Activated naive CD8-positive, alpha-beta T cell treated with anti-CD3 and anti-CD28 coated beads, Interleukin-2, amount 10 ng/mL, durations not matched to agents 7 days and 5 days (primary cell): ENCODE measurements around the gene RIMBP2. TPM values are rescaled to one million over a fixed set of nuclear protein-coding genes. Genes with fewer than 3 reads are reported as not detected.

ENCODE experiments used
- ATAC-seq: fragments of 150-1000 bp; cut with Tn5 transposase; one replicate; pipeline ENCODE4 v1.10.0; 2021; ENCODE audit warnings: low read depth, moderate library complexity
- POLR2A ChIA-PET: fragments of 350-600 bp; sonication (Branson Sonifier 250); formaldehyde crosslinking; loops from one replicate; lab custom pipeline; 2021; ENCODE audit warnings: antibody characterized with exemption; lab: Charles Lee
- DNase-seq: peaks from one replicate; pipeline ENCODE4 v3.0.0; 2021
- H3K27ac Mint-ChIP-seq: one replicate; pipeline ENCODE4 v1.8.0; 2022; ENCODE audit warnings: mild to moderate bottlenecking, mixed read lengths
- H3K27me3 Mint-ChIP-seq: one replicate; pipeline ENCODE4 v1.8.0; 2022; ENCODE audit warnings: mild to moderate bottlenecking, moderate library complexity, mixed read lengths
- H3K36me3 Mint-ChIP-seq: one replicate; pipeline ENCODE4 v1.8.0; 2021; ENCODE audit warnings: mild to moderate bottlenecking, mixed read lengths
- H3K4me1 Mint-ChIP-seq: one replicate; pipeline ENCODE4 v1.8.0; 2021; ENCODE audit warnings: mixed read lengths
- H3K4me3 Mint-ChIP-seq: one replicate; pipeline ENCODE4 v1.8.0; 2022; ENCODE audit warnings: mild to moderate bottlenecking, moderate library complexity, mixed read lengths
- H3K9me3 Mint-ChIP-seq: one replicate; pipeline ENCODE4 v1.8.0; 2021; ENCODE audit warnings: mixed read lengths
- total RNA-seq, 2 experiments: library from RNA; stranded (reverse); gene quantifications; one replicate each; pipeline ENCODE4 v1.2.3, GENCODE V29; 2021

The RIMBP2 gene
- total RNA-seq, 2 experiments from 2014 or later, result not detected

GRCh38 chr12:130611026-130611905, 104.8 kb downstream of the RIMBP2 start:
- ATAC-seq (no peak), DNase-seq (no peak)
- Mint-ChIP-seq H3K4me1 (no peaks in the 10 kb centered on the region), H3K27ac (no peak overlapping the region), H3K9me3 (no peaks in the 10 kb centered on the region), H3K4me3 (no peak overlapping the region), H3K36me3 (no peaks in the 10 kb centered on the region), H3K27me3 (no peaks in the 10 kb centered on the region)
- POLR2A ChIA-PET, result no interaction called here

DNA sequence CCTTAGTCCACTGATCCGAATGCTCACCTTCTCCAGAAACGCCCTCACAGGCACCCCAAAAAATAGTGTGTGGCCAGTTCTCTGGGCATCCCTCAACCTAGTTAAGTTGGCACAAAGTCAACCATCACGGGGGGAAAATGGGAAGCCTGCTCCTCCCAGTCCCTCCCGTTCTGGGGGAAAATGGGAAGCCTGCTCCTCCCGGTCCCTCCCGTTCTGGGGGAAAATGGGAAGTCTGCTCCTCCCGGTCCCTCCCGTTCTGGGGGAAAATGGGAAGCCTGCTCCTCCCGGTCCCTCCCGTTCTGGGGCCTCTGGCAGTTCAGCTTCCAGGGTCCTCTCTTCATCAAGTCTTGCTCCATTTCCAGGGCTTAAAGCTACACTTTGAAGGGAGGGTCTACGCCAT, 106.1 kb downstream of the RIMBP2 start:
- POLR2A ChIA-PET, result no interaction called here
- H3K4me3 Mint-ChIP-seq, result no peak overlapping the region
- no peak for DNase-seq
- ATAC-seq, result no peak
- H3K9me3 Mint-ChIP-seq, result no peaks in the 10 kb centered on the region
- H3K4me1 Mint-ChIP-seq, result no peaks in the 10 kb centered on the region
- no peak overlapping the region for H3K27ac Mint-ChIP-seq
- H3K27me3 Mint-ChIP-seq, result no peaks in the 10 kb centered on the region
- H3K36me3 Mint-ChIP-seq, result no peaks in the 10 kb centered on the region

DNA sequence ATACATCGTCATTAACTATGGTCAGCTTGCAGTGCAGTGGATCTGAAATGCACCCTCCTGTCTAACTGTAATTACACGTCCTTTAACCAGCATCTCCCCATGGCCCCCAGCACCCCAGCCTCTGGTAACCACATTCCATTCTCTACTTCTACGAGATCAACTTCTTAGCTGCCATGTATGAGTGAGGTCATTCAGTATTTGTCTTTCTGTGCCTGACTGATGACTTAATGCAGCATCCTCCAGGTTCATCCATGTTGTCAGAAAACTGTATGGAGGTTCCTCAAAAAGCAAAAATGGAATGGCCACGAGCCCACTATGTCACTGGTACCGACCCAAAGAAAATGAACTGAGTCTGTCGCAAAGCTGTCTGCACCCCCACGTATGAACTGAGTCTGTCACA, 107.3 kb downstream of the RIMBP2 start:
- H3K4me3 Mint-ChIP-seq, result no peak overlapping the region
- no peaks in the 10 kb centered on the region for H3K9me3 Mint-ChIP-seq
- ATAC-seq (no peak), DNase-seq (no peak)
- H3K4me1 Mint-ChIP-seq, result no peaks in the 10 kb centered on the region
- no peaks in the 10 kb centered on the region for H3K27me3 Mint-ChIP-seq
- H3K36me3 Mint-ChIP-seq, result no peaks in the 10 kb centered on the region
- POLR2A ChIA-PET, result no interaction called here
- H3K27ac Mint-ChIP-seq, result no peak overlapping the region

DNA sequence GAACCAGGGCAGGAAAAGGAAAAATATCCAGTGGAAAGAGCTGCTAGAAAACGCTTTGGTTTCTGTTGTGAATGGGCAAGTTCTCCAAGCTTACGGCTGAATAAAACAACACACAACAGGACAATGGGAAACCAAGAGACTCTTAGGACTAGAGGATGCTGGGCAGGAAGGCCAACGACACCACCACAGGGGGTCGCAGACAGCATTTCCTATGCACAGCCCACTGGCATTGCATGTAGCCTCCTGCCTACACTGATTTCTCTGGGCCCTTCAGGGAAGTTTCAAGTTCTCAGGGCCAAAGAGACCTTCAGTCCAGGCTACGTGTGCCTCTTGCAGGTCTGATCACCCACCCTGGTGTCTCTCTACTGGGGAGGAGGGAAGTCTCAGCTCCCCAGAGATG, 108.0 kb downstream of the RIMBP2 start:
- Mint-ChIP-seq H3K27ac (no peak overlapping the region), H3K4me3 (no peak overlapping the region), H3K4me1 (no peaks in the 10 kb centered on the region), H3K36me3 (no peaks in the 10 kb centered on the region), H3K27me3 (no peaks in the 10 kb centered on the region), H3K9me3 (no peaks in the 10 kb centered on the region)
- DNase-seq, result no peak
- POLR2A ChIA-PET, result no interaction called here
- no peak for ATAC-seq

GRCh38 chr12:130606231-130606630, 109.9 kb downstream of the RIMBP2 start:
- Mint-ChIP-seq H3K27ac (no peak overlapping the region), H3K4me3 (no peak overlapping the region), H3K4me1 (no peaks in the 10 kb centered on the region), H3K36me3 (no peaks in the 10 kb centered on the region), H3K27me3 (no peaks in the 10 kb centered on the region), H3K9me3 (no peaks in the 10 kb centered on the region)
- ATAC-seq, result no peak
- POLR2A ChIA-PET, result no interaction called here
- no peak for DNase-seq

DNA sequence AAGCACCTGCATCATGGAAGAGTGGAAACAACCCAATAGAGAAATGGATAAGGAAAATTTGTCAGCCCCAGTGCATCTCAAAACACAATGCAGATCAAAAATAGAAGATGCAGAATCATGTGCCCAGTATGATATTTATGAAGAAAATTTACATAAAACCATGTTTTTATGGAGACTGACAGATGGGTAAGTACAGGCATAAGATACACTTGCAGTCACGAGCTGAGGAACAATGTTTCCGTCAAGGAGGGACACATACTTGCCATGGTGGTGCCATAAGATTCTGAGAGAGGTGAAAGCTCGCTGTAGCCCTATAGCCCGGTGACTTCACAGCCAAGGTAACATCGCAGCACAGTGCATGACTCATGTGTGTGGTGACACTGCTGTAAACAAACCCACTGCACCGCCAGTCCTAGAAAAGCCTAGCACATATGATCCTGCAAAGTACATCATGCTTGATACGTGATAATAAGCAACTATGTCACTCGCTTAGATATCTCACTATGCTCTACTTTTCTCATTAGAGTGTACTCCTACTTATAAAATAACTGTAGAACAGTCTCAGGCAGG, 112.6 kb downstream of the RIMBP2 start:
- H3K4me1 Mint-ChIP-seq, result no peaks in the 10 kb centered on the region
- POLR2A ChIA-PET, result no interaction called here
- H3K36me3 Mint-ChIP-seq, result no peaks in the 10 kb centered on the region

DNA sequence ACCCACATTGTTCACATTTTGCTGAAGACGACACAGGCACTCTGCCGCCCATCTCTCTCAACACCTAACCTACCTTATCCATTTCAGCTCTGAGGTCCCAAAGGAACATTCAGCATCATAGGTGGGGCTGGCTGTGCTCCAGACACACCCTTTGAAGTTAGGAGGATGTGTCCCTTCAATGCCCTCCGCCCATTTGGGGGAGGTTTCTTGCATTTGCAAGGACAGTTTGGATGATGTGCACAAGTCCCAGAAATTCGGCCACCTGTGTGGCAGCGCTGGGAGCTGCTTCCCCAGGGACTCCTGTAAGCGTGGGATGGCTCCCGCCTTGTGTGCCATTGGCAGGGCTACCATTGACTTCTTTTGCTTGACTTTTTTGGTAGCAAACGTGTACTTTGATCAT, 113.8 kb downstream of the RIMBP2 start:
- POLR2A ChIA-PET, result no interaction called here
- no peak for ATAC-seq
- Mint-ChIP-seq H3K9me3 (peaks cover 5% of the 10 kb centered on the region), H3K4me1 (no peaks in the 10 kb centered on the region), H3K4me3 (no peak overlapping the region), H3K36me3 (no peaks in the 10 kb centered on the region), H3K27me3 (no peaks in the 10 kb centered on the region), H3K27ac (no peak overlapping the region)
- DNase-seq, result no peak

More for the DNA sequence above, 112.6 kb downstream of the RIMBP2 start:
- Mint-ChIP-seq H3K27me3 (no peaks in the 10 kb centered on the region), H3K27ac (no peak overlapping the region), H3K9me3 (no peaks in the 10 kb centered on the region), H3K4me3 (no peak overlapping the region)
- DNase-seq, result no peak
- no peak for ATAC-seq

DNA sequence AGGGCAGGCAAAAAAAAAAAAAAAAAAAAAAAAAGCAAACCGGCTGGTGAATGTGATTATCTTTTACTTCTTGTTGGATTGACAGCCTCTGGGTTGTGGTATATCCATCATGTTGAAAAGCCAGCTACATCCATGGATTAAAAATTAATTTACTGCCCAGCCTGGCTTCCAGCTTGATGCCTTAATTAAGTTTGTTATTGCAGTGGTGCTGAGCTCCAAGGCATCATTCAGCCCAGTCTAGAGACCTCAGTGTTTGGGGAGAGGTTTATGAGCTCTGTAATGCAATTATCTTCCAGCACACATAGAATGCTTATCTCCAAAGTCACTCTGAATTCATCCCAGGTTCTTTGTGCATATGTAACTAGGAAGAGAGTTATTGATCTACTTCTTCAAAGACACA, 114.8 kb downstream of the RIMBP2 start:
- H3K9me3 Mint-ChIP-seq, result peaks cover 5% of the 10 kb centered on the region

DNA sequence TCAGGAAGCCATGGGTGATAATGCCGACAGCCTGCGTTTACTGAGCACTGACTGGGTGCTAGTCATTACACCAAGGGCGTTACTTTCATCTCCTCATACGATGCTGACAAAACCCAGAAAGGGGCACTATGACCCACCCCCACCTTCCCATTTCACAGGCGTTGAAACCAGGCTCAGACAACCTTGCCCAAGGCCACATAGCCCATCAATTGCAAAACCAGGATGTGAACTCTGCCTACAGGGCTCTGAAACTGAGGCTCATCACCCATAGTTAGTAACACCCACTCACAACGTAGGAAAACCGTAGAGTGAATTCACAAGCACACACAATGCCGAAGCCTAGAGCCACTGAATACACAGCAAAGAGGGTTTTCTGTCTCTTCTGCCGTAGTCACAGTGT, 119.9 kb downstream of the RIMBP2 start:
- Mint-ChIP-seq H3K9me3 (peaks cover 5% of the 10 kb centered on the region), H3K27ac (no peak overlapping the region), H3K4me3 (no peak overlapping the region), H3K27me3 (no peaks in the 10 kb centered on the region), H3K36me3 (no peaks in the 10 kb centered on the region), H3K4me1 (no peaks in the 10 kb centered on the region)
- no peak for DNase-seq
- no peak for ATAC-seq
- POLR2A ChIA-PET, result no interaction called here

More for the DNA sequence above, 114.8 kb downstream of the RIMBP2 start:
- POLR2A ChIA-PET, result no interaction called here
- no peaks in the 10 kb centered on the region for H3K36me3 Mint-ChIP-seq
- ATAC-seq (no peak), DNase-seq (no peak)
- no peak overlapping the region for H3K27ac Mint-ChIP-seq
- no peak overlapping the region for H3K4me3 Mint-ChIP-seq
- H3K4me1 Mint-ChIP-seq, result no peaks in the 10 kb centered on the region
- H3K27me3 Mint-ChIP-seq, result no peaks in the 10 kb centered on the region

DNA sequence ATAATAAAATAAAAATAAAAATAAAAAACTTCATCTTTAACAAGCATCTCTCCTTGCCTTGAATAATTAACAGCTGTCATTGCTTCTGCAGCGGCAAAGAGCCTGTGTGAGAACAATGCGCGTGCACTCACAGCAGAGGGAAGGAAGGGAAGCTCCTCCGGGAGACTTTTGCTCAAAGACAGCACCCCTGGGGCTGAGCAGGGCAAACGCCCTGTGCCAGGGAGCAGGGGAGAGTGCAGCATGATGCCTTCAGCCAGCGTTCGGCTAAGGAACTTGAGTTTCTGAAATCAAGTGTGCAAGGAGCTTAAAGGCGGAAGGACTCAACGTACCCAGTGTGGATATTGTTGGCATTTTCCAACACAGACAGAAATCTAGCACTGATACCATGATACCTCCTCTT, 120.5 kb downstream of the RIMBP2 start:
- no peak overlapping the region for H3K4me3 Mint-ChIP-seq
- no peaks in the 10 kb centered on the region for H3K36me3 Mint-ChIP-seq
- H3K27ac Mint-ChIP-seq, result no peak overlapping the region
- no peaks in the 10 kb centered on the region for H3K27me3 Mint-ChIP-seq
- ATAC-seq (no peak), DNase-seq (no peak)
- POLR2A ChIA-PET, result no interaction called here
- no peaks in the 10 kb centered on the region for H3K4me1 Mint-ChIP-seq
- peaks cover 5% of the 10 kb centered on the region for H3K9me3 Mint-ChIP-seq

- H3K36me3 Mint-ChIP-seq, result no peaks in the 10 kb centered on the region
- no peak for ATAC-seq
- H3K9me3 Mint-ChIP-seq, result peaks cover 5% of the 10 kb centered on the region
- no peak for DNase-seq
- H3K4me1 Mint-ChIP-seq, result no peaks in the 10 kb centered on the region
- POLR2A ChIA-PET, result no interaction called here
- peaks cover 5% of the 10 kb centered on the region for H3K27me3 Mint-ChIP-seq
- no peak overlapping the region for H3K27ac Mint-ChIP-seq
- H3K4me3 Mint-ChIP-seq, result no peak overlapping the region
Measured at GRCh38 chr12:130593056-130593455, 123.0 kb downstream of the RIMBP2 start.

DNA sequence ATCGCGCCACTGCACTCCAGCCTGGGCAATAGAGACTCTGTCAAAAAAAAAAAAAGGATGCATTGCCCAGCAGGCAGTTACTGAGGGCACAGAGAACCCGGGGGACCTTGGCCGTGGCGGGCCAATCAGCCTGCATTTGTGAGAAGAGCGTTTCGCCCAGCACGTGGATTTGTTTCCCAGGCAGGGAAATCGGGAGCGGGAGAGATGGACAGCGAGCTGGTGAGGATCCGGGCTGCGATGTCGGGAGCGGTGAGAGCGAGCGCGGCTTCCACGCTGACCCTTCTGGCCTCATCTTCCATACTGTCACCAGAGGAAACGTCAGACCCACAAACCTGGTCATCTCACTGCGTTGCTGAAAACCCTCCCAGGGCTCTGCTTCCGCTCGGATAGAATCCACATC, 123.5 kb downstream of the RIMBP2 start:
- no peak overlapping the region for H3K27ac Mint-ChIP-seq
- H3K9me3 Mint-ChIP-seq, result peaks cover 5% of the 10 kb centered on the region
- H3K36me3 Mint-ChIP-seq, result no peaks in the 10 kb centered on the region
- no peaks in the 10 kb centered on the region for H3K4me1 Mint-ChIP-seq
- no peak for DNase-seq
- H3K4me3 Mint-ChIP-seq, result no peak overlapping the region
- ATAC-seq, result no peak
- peaks cover 5% of the 10 kb centered on the region for H3K27me3 Mint-ChIP-seq
- POLR2A ChIA-PET, result no interaction called here

GRCh38 chr12:130591736-130592135, 124.4 kb downstream of the RIMBP2 start:
- POLR2A ChIA-PET, result no interaction called here
- ATAC-seq (no peak), DNase-seq (no peak)
- H3K27ac Mint-ChIP-seq, result no peak overlapping the region
- H3K4me3 Mint-ChIP-seq, result no peak overlapping the region
- H3K27me3 Mint-ChIP-seq, result peaks cover 5% of the 10 kb centered on the region
- H3K9me3 Mint-ChIP-seq, result peaks cover 2% of the 10 kb centered on the region
- H3K36me3 Mint-ChIP-seq, result no peaks in the 10 kb centered on the region
- H3K4me1 Mint-ChIP-seq, result no peaks in the 10 kb centered on the region

DNA sequence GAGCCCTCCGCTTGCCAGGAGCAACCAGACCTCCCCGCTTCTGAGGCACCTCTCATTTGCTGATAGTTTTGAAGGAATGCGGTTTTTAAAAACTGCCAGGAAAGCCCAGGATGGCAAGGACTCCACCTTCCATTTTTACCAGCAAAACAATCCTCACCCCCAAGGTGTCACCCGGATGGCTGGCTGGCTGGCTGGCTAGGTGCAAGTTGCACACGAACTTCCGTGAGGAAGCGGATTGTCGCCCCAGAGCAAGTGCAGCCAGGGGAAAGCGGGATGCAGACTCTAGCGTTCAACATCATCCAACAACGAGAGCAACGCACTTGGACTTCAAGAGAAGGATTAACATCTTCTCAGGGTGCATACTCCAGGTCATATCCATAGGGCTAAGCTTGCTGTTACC, 125.4 kb downstream of the RIMBP2 start:
- Mint-ChIP-seq H3K36me3 (no peaks in the 10 kb centered on the region), H3K27ac (no peak overlapping the region), H3K9me3 (peaks cover 2% of the 10 kb centered on the region), H3K27me3 (peaks cover 5% of the 10 kb centered on the region), H3K4me1 (no peaks in the 10 kb centered on the region), H3K4me3 (no peak overlapping the region)
- POLR2A ChIA-PET, result no interaction called here
- DNase-seq (no peak), ATAC-seq (no peak)
